GM12878 (cell line): ENCODE results near the gene CDC42BPA. TPM values are rescaled to one million over a fixed set of nuclear protein-coding genes. Genes with fewer than 3 reads are reported as not detected.

Source experiments
- ATAC-seq: fragments of 200-7000 bp; cut with Tn5 transposase; 3 replicates; pipeline ENCODE4 v1.9.1; 2020; ENCODE audit warnings: mild to moderate bottlenecking, moderate library complexity
- BruUV-seq: library from RNA; stranded (reverse); fragments of 400-500 nt; replicated peaks from 2 replicates; lab custom pipeline; 2021; lab: Mats Ljungman, UMichigan
- CTCF ChIA-PET: fragments of 300-600 bp; sonication (Branson Sonifier 250); formaldehyde crosslinking; extraction: SDS; loops from one replicate; lab custom pipeline; 2021; ENCODE audit warnings: inconsistent platforms; lab: Yijun Ruan, JAX
- POLR2A ChIA-PET: fragments of 350-600 bp; formaldehyde crosslinking; extraction: SDS; loops from one replicate; lab custom pipeline; 2021; ENCODE audit warnings: inconsistent platforms; lab: Charles Lee
- RAD21 ChIA-PET: fragments of 300-600 bp; sonication (Branson Sonifier 250); formaldehyde crosslinking; loops from one replicate; lab custom pipeline; 2023; ENCODE audit warnings: antibody characterized with exemption; ENCODE audit not compliant: unreplicated experiment; lab: Charles Lee
- SMC1A ChIA-PET: fragments of 300-600 bp; sonication (Branson Sonifier 250); formaldehyde crosslinking; loops from one replicate; lab custom pipeline; 2023; ENCODE audit not compliant: unreplicated experiment, uncharacterized antibody; lab: Charles Lee
- DNase-seq: peaks from one replicate; pipeline ENCODE4 v3.0.0-alpha.2; 2011; ENCODE audit warnings: low read depth, low spot score
- FAIRE-seq: peaks from 3 replicates; lab custom pipeline; 2011; peaks lifted over from hg19 to GRCh38; lab: Jason Lieb, UNC
- H2AFZ ChIP-seq: 2 replicates; pipeline ENCODE4 v1.6.0; 2011; ENCODE audit warnings: low read depth, low read length, control low read depth; ENCODE audit not compliant: control insufficient read depth
- H3K27ac ChIP-seq: 2 replicates; pipeline ENCODE4 v1.5.1; 2011; ENCODE audit warnings: control low read depth; ENCODE audit not compliant: control insufficient read depth, insufficient read depth
- H3K27me3 ChIP-seq, 2 experiments: replicated peaks in 1 of 2; 2 replicates each; pipeline versions ENCODE4 v1.6.0 to v1.6.1; 2011; ENCODE audit warnings: low read length in 1 of 2; ENCODE audit not compliant: control insufficient read depth in 2 of 2, insufficient read depth in 2 of 2
- H3K36me3 ChIP-seq, 2 experiments: 2 replicates each; pipeline ENCODE4 v1.5.1; 2011; ENCODE audit warnings: low read length in 1 of 2; ENCODE audit not compliant: control insufficient read depth in 2 of 2, insufficient read depth in 2 of 2
- H3K4me1 ChIP-seq: 2 replicates; pipeline ENCODE4 v1.6.1; 2011; ENCODE audit warnings: mild to moderate bottlenecking, low read length, moderate library complexity, mixed read lengths; ENCODE audit not compliant: control insufficient read depth, insufficient read depth
- H3K4me2 ChIP-seq: 2 replicates; pipeline ENCODE4 v1.6.0; 2011; ENCODE audit warnings: control low read depth; ENCODE audit not compliant: control insufficient read depth, insufficient read depth
- H3K4me3 ChIP-seq: fragments of 200-600 bp; sonication (generic); 2 replicates; pipeline ENCODE4 v1.5.1; 2016
- H3K79me2 ChIP-seq: 2 replicates; pipeline ENCODE4 v1.6.0; 2011; ENCODE audit warnings: low read length; ENCODE audit not compliant: control insufficient read depth, insufficient read depth
- H3K9ac ChIP-seq: 2 replicates; pipeline ENCODE4 v1.8.0; 2011; ENCODE audit warnings: low read length, control low read depth, mixed read lengths; ENCODE audit not compliant: control insufficient read depth, insufficient read depth
- H3K9me3 ChIP-seq: replicated peaks from 3 replicates; pipeline ENCODE4 v1.5.1; 2011; ENCODE audit warnings: mild to moderate bottlenecking, low read length; ENCODE audit not compliant: control insufficient read depth, insufficient read depth
- H4K20me1 ChIP-seq: 2 replicates; pipeline ENCODE4 v1.6.0; 2011; ENCODE audit not compliant: control insufficient read depth, insufficient read depth
- CBX3 ChIP-seq: fragments of 200-600 bp; sonication (generic); IDR thresholded peaks from 2 replicates; pipeline ENCODE4 v1.6.1; 2016; ENCODE audit warnings: low read depth, borderline replicate concordance
- GABPA ChIP-seq: IDR thresholded peaks from 2 replicates; pipeline ENCODE4 v1.6.1; 2014; ENCODE audit warnings: antibody characterized with exemption, low read depth, mild to moderate bottlenecking, inconsistent platforms
- HCFC1 ChIP-seq: fragments of 150-350 bp; IDR thresholded peaks from 2 replicates; pipeline ENCODE4 v1.6.1; 2014; ENCODE audit warnings: low read length
- HDAC2 ChIP-seq: fragments of 200-600 bp; sonication (generic); IDR thresholded peaks from 2 replicates; pipeline ENCODE4 v1.6.1; 2017
- HSF1 ChIP-seq: fragments of 150-350 bp; IDR thresholded peaks from 2 replicates; pipeline ENCODE4 v1.6.1; 2014; ENCODE audit warnings: mild to moderate bottlenecking, low read depth, low read length
- IRF3 ChIP-seq: fragments of 450-650 bp; IDR thresholded peaks from 2 replicates; pipeline ENCODE4 v1.6.1; 2014; ENCODE audit warnings: mild to moderate bottlenecking
- LARP7 ChIP-seq: fragments of 450-650 bp; IDR thresholded peaks from 2 replicates; pipeline ENCODE4 v1.6.1; 2017; ENCODE audit warnings: mild to moderate bottlenecking
- MLLT1 ChIP-seq: fragments of 450-650 bp; IDR thresholded peaks from 2 replicates; pipeline ENCODE4 v1.6.1; 2016; ENCODE audit warnings: mild to moderate bottlenecking
- MXI1 ChIP-seq: fragments of 150-350 bp; IDR thresholded peaks from 2 replicates; pipeline ENCODE4 v1.6.1; 2011; ENCODE audit warnings: low read depth, mild to moderate bottlenecking, inconsistent platforms, low read length, improper control_type of control experiment
- POLR2AphosphoS2 ChIP-seq: IDR thresholded peaks from 2 replicates; pipeline ENCODE4 v1.6.1; 2011; ENCODE audit warnings: low read depth, mild to moderate bottlenecking, low read length, improper control_type of control experiment, moderate library complexity
- SIX5 ChIP-seq: IDR thresholded peaks from 2 replicates; pipeline ENCODE4 v1.6.1; 2011; ENCODE audit warnings: mild to moderate bottlenecking, low read depth, low read length, moderate library complexity; ENCODE audit not compliant: severe bottlenecking
- SRF ChIP-seq, 2 experiments: IDR thresholded peaks; 2 replicates each; pipeline ENCODE4 v1.6.1; 2011; ENCODE audit warnings: low read depth in 2 of 2, low read length in 2 of 2, mild to moderate bottlenecking in 1 of 2, moderate library complexity in 1 of 2
- WRNIP1 ChIP-seq: IDR thresholded peaks from 2 replicates; pipeline ENCODE4 v1.6.1; 2011; ENCODE audit warnings: low read depth, low read length, improper control_type of control experiment, borderline replicate concordance
- YY1 ChIP-seq: IDR thresholded peaks from 2 replicates; pipeline ENCODE4 v1.6.1; 2011; ENCODE audit warnings: low read depth, mild to moderate bottlenecking, low read length
- ZBED1 ChIP-seq: IDR thresholded peaks from 2 replicates; pipeline ENCODE4 v1.6.1; 2016; ENCODE audit warnings: borderline replicate concordance
- ZNF24 ChIP-seq: fragments of 450-650 bp; IDR thresholded peaks from 2 replicates; pipeline ENCODE4 v1.6.1; 2017; ENCODE audit warnings: antibody characterized with exemption, mild to moderate bottlenecking
- WGBS: methylation state at CpG from one replicate; pipeline ENCODE4 v1.1.6; 2016; ENCODE audit warnings: low lambda C conversion rate; ENCODE audit not compliant: insufficient replicate concordance, insufficient coverage; ENCODE audit errors: missing lambda C conversion rate; 5-methylcytosine and 5-hydroxymethylcytosine counted together
- in situ Hi-C: fragments of 300-500 bp; cut with MboI; formaldehyde crosslinking; loops from 9 replicates; pipeline ENCODE4 v1.14.3; 2018; ENCODE audit warnings: mixed read lengths
- intact Hi-C: fragments of 100-400 bp; cut with micrococcal nuclease; formaldehyde crosslinking; loops from one replicate; pipeline ENCODE4 v1.14.2; 2022; ENCODE audit not compliant: unreplicated experiment
- polyA plus RNA-seq, 11 experiments: library from polyadenylated mRNA; depleted of rRNA in 4 of 11; unstranded in 6 of 11; stranded (reverse) in 5 of 11; fragments of >200 nt; fragmentation: Nextera tagmentation in 4 of 11; fragmentation: Illumina TruSeq in 1 of 11; extraction: Ambion mirVana in 4 of 11; extraction: Trizol in 1 of 11; gene quantifications; 1 replicate in 1 of 11; 2 replicates in 10 of 11; pipeline versions ENCODE4 v1.2.1 to v1.2.3, GENCODE V29; 2011 to 2016; ENCODE audit warnings: inconsistent platforms in 2 of 11, missing spikeins in 2 of 11, low read depth in 1 of 11
- total RNA-seq, 4 experiments: library from RNA; depleted of rRNA in 3 of 4; stranded (reverse); fragments of >200 nt in 3 of 4; fragmentation: Illumina TruSeq in 1 of 4; extraction: Trizol in 1 of 4; gene quantifications; 2 replicates each; pipeline versions ENCODE4 v1.2.1 to v1.2.3, GENCODE V29; 2013 to 2021

Gene CDC42BPA
- total and polyA plus RNA-seq, 10 of the 15 experiments (the other 5 are each of a cell fraction or from before 2014, with no cell fraction given): 0.02 to 0.52 (median 0.10) TPM

- no peak overlapping the region for H3K4me2 ChIP-seq
- WGBS: 39% methylated on average over 3 of the region's 3 CpGs
- CTCF ChIA-PET: no interaction called here
- H3K4me3 ChIP-seq: no peak overlapping the region
- FAIRE-seq: no peak
- TF ChIP-seq ZNF24: no peak
- no peak for TF ChIP-seq HDAC2
- no peak for TF ChIP-seq SRF (IDR thresholded peaks at IDR 0.05; ENCODE audit: low read depth in 2 of 2, low read length in 2 of 2)
- no peak for TF ChIP-seq CBX3
- no peak for TF ChIP-seq POLR2AphosphoS2
- TF ChIP-seq SIX5: no peak
- TF ChIP-seq HCFC1: no peak
- TF ChIP-seq YY1: no peak
- TF ChIP-seq LARP7: no peak
- no peak for TF ChIP-seq IRF3
- no peak for TF ChIP-seq GABPA
- TF ChIP-seq MLLT1: no peak
- no peak for TF ChIP-seq WRNIP1
- TF ChIP-seq ZBED1: no peak
- no peak for TF ChIP-seq HSF1
- TF ChIP-seq MXI1: no peak
- TF ChIP-seq, all 136 proteins: peak for 0
- no TSS peak for BruUV-seq
- no peaks in the 10 kb centered on the region for H3K27me3 ChIP-seq
- DNase-seq (no peak), ATAC-seq (no peak)
- intact Hi-C loops: no loop called here
- ChIA-PET POLR2A (no interaction called here), RAD21 (no interaction called here), SMC1A (no interaction called here)
- H2AFZ ChIP-seq: no peak overlapping the region
- H3K9ac ChIP-seq: no peak overlapping the region
- no peaks in the 10 kb centered on the region for H3K36me3 ChIP-seq
- H3K4me1 ChIP-seq: no peaks in the 10 kb centered on the region
- H4K20me1 ChIP-seq: no peaks in the 10 kb centered on the region
- no peaks in the 10 kb centered on the region for H3K79me2 ChIP-seq
- in situ Hi-C loops: no loop called here
- no peak overlapping the region for H3K27ac ChIP-seq
- H3K9me3 ChIP-seq: no peaks in the 10 kb centered on the region
Measured at GRCh38 chr1:227182012-227182411, 136.3 kb downstream of the CDC42BPA start.
